Peyer's patch (tissue), 4 donors: ENCODE measurements around the gene SLC35B4. TPM values are rescaled to one million over a fixed set of nuclear protein-coding genes. Genes with fewer than 3 reads are reported as not detected.

Experiments used
- DNase-seq, 3 donors: peaks; one replicate each; pipeline ENCODE4 v3.0.0-alpha.2; 2017 to 2019
- H3K27ac ChIP-seq, 4 donors: fragments of 200-600 bp; sonication (generic); one replicate each; pipeline ENCODE4 v1.5.1; 2016 to 2019
- H3K27me3 ChIP-seq, 2 donors: fragments of 200-600 bp; sonication (generic); one replicate each; pipeline ENCODE4 v1.5.1; 2019
- H3K36me3 ChIP-seq, 3 donors: fragments of 200-600 bp; sonication (generic); one replicate each; pipeline ENCODE4 v1.5.1; 2016 to 2019
- H3K4me1 ChIP-seq, 4 donors: fragments of 200-600 bp; sonication (generic); one replicate each; pipeline ENCODE4 v1.5.1; 2016 to 2019
- H3K4me3 ChIP-seq, 4 donors: fragments of 200-600 bp; sonication (generic); 1 replicate in 3 of 4; 2 replicates in 1 of 4; pipeline ENCODE4 v1.5.1; 2016 to 2019; ENCODE audit warnings: mild to moderate bottlenecking in 1 of 4
- H3K9me3 ChIP-seq, 4 donors: fragments of 200-600 bp; sonication (generic); one replicate each; pipeline ENCODE4 v1.5.1; 2016 to 2019; ENCODE audit warnings: mild to moderate bottlenecking in 1 of 4
- CTCF ChIP-seq, 6 experiments: fragments of 450-650 bp in 4 of 6; fragments of 200-600 bp in 2 of 6; sonication (generic) in 1 of 6; IDR thresholded peaks; one replicate each; pipeline ENCODE4 v1.5.1; 2017 to 2019; ENCODE audit warnings: antibody characterized with exemption in 6 of 6, mild to moderate bottlenecking in 3 of 6, moderate library complexity in 1 of 6
- POLR2A ChIP-seq, 2 donors: fragments of 450-650 bp; IDR thresholded peaks; one replicate each; pipeline ENCODE4 v1.5.1; 2017; ENCODE audit warnings: antibody characterized with exemption in 2 of 2, mild to moderate bottlenecking in 2 of 2, moderate library complexity in 2 of 2
- total RNA-seq, 4 donors: library from RNA; depleted of rRNA; stranded (reverse); fragments of >200 nt; gene quantifications; one replicate each; pipeline ENCODE4 v1.1.0, GENCODE V29; 2016

Gene SLC35B4
- total RNA-seq, 4 donors from 2014 or later = 5.6 to 12.8 (median 9.6) TPM

DNA sequence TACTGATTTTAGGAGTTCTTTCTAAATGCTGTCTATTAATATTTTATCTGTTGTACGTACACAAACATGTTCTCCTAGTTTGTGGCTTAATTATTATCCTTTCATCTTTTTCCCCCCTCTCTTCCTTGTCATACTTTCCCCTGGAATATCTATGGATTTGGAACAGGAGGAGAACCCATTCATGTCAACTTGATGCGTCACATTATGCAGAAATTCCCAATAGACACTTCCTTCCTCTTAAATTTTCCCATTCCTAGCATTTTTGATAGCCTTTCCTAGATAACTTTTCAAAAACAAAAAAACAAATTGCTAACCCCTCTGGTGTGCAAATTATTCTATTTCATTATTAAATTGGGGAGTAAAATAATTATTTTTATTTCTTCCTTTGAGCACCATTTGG is 36.2 kb downstream of the SLC35B4 start:
- Histone ChIP-seq H3K9me3 (no peaks in the 10 kb centered on the region), H3K4me1 (no peaks in the 10 kb centered on the region), H3K27me3 (no peaks in the 10 kb centered on the region), H3K27ac (no peak overlapping the region), H3K36me3 (no peaks in the 10 kb centered on the region), H3K4me3 (no peak overlapping the region)
- no peak for DNase-seq
- no peak for TF ChIP-seq POLR2A (IDR thresholded peaks at IDR 0.05)
- TF ChIP-seq CTCF (IDR thresholded peaks at IDR 0.05) = no peak

GRCh38 chr7:134279898-134280297 is 36.8 kb downstream of the SLC35B4 start:
- H3K9me3 ChIP-seq = no peaks in the 10 kb centered on the region

GRCh38 chr7:134279336-134279735 is 37.4 kb downstream of the SLC35B4 start:
- Histone ChIP-seq H3K27me3 (no peaks in the 10 kb centered on the region), H3K4me3 (no peak overlapping the region), H3K4me1 (no peaks in the 10 kb centered on the region), H3K36me3 (no peaks in the 10 kb centered on the region), H3K9me3 (no peaks in the 10 kb centered on the region), H3K27ac (no peak overlapping the region)
- TF ChIP-seq CTCF (IDR thresholded peaks at IDR 0.05) (no peak), POLR2A (IDR thresholded peaks at IDR 0.05) (no peak)
- no peak for DNase-seq

More at GRCh38 chr7:134279898-134280297, 36.8 kb downstream of the SLC35B4 start:
- no peaks in the 10 kb centered on the region for H3K4me1 ChIP-seq
- no peaks in the 10 kb centered on the region for H3K36me3 ChIP-seq
- no peak for DNase-seq
- TF ChIP-seq CTCF (IDR thresholded peaks at IDR 0.05) (no peak), POLR2A (IDR thresholded peaks at IDR 0.05) (no peak)
- H3K27me3 ChIP-seq = no peaks in the 10 kb centered on the region
- no peak overlapping the region for H3K4me3 ChIP-seq
- no peak overlapping the region for H3K27ac ChIP-seq

- H3K4me1 ChIP-seq = no peaks in the 10 kb centered on the region
- no peaks in the 10 kb centered on the region for H3K27me3 ChIP-seq
- no peak overlapping the region for H3K4me3 ChIP-seq
- no peaks in the 10 kb centered on the region for H3K9me3 ChIP-seq
- DNase-seq = no peak
- no peaks in the 10 kb centered on the region for H3K36me3 ChIP-seq
- no peak for TF ChIP-seq CTCF (IDR thresholded peaks at IDR 0.05)
- no peak overlapping the region for H3K27ac ChIP-seq
Measured at GRCh38 chr7:134278502-134279153, 38.1 kb downstream of the SLC35B4 start.

GRCh38 chr7:134276951-134277350 is 39.8 kb downstream of the SLC35B4 start:
- TF ChIP-seq CTCF (IDR thresholded peaks at IDR 0.05) (no peak), POLR2A (IDR thresholded peaks at IDR 0.05) (no peak)
- H3K4me3 ChIP-seq = no peak overlapping the region
- no peak for DNase-seq
- no peaks in the 10 kb centered on the region for H3K9me3 ChIP-seq
- H3K27ac ChIP-seq = no peak overlapping the region
- H3K4me1 ChIP-seq = no peaks in the 10 kb centered on the region
- H3K27me3 ChIP-seq = no peaks in the 10 kb centered on the region
- H3K36me3 ChIP-seq = no peaks in the 10 kb centered on the region

DNA sequence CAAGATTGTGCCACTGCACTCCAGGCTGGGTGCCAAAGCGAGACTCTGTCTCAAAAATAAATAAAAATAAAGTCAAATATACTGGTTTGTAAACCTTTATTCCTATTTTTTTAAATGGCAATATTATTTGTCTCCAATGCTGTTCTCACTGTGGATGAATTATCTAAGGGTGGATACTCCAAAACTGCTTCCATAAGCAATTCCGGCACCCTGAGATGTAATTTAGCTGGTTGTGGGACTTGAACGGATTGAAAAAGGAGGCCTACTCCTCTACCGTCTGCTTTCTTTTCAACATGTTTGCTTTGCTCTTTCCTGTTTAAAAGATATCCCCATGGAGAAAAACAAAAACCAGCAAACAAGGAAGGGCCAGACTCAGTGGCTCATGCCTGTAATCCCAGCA is 54.4 kb downstream of the SLC35B4 start:
- DNase-seq = no peak
- Histone ChIP-seq H3K4me3 (no peak overlapping the region), H3K36me3 (no peaks in the 10 kb centered on the region), H3K4me1 (no peaks in the 10 kb centered on the region), H3K9me3 (no peaks in the 10 kb centered on the region), H3K27ac (no peak overlapping the region), H3K27me3 (no peaks in the 10 kb centered on the region)
- no peak for TF ChIP-seq POLR2A (IDR thresholded peaks at IDR 0.05)
- no peak for TF ChIP-seq CTCF (IDR thresholded peaks at IDR 0.05)
